ENCODE data around the gene FARP1.

DNA sequence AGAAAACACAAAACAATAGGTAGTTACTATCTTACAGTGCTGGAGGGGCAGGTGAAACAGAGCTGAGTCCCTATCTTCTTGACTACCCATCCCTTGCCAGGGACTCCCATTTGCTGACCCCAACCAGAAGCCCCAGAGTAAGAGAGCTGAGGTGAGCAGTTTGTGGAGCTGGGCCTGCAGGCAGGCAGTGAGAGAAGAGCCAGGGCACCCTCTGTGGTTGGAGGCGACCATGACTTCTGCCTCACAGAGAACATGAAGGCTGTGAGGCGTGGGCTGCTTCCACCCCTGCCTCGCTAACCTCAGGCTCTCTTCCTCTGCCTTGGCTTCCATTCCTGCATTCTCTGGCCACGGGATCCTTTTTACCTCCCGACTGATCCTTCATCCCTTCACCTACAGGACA, 81.7 kb downstream of the FARP1 start:
- TF ChIP-seq, protein P1, sequence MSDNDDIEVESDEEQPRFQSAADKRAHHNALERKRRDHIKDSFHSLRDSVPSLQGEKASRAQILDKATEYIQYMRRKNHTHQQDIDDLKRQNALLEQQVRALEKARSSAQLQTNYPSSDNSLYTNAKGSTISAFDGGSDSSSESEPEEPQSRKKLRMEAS (IDR thresholded peaks at IDR 0.05): no peak
- no peak for TF ChIP-seq RFX5 (IDR thresholded peaks at IDR 0.05)
- TF ChIP-seq MYC (IDR thresholded peaks at IDR 0.05; ENCODE audit: borderline replicate concordance, low read length): no peak

Measured in A549 (cell line).